GM18867 (cell line): ENCODE results near the gene LCN10.

Experiments
- ATAC-seq: cut with Tn5 transposase; IDR thresholded peaks from one replicate; pipeline ENCODE4 v1.9.1; 2021; ENCODE audit warnings: mild to moderate bottlenecking, moderate library complexity; ENCODE audit not compliant: unreplicated experiment

LCN10 gene

GRCh38 chr9:136690104-136690805 lies 52.5 kb downstream of the LCN10 start:
- ATAC-seq = no peak

DNA sequence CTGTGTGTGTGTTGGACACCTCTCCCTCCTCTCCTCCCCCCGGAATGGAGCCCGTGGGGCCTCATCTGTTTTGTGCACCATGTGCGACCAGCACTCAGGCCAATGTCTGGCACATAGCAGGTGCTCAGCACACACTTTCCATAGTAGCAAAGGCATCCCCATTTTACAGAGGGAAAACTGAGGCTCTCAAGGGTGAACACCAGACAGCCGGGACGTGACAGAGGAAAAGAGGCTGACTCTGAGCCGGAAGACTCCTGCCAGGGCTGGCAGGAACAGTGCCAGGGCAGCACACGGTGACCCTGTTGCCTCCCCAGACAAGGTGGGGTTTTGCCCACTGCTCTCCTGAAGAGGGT lies 53.7 kb downstream of the LCN10 start:
- ATAC-seq = no peak

GRCh38 chr9:136688274-136689107 lies 54.2 kb downstream of the LCN10 start:
- ATAC-seq = no peak
